Purkinje cell (primary cell): ENCODE results near the gene SMCO2. TPM values are rescaled to one million over a fixed set of nuclear protein-coding genes. Genes with fewer than 3 reads are reported as not detected.

ENCODE experiments used
- polyA plus RNA-seq: library from polyadenylated mRNA; unstranded; fragments of >200 nt; fragmentation: Nextera tagmentation; gene quantifications from 2 replicates; pipeline ENCODE4 v1.2.1, GENCODE V29; 2014

SMCO2 gene
- polyA plus RNA-seq = not detected in 2 replicates

GRCh38 chr12:27446436-27446835, at the start of gene SMCO2:
Gene SMCO2 (plus strand): TSS chr12:27446736. CDS start chr12:27470632, 23,896 bp downstream.

GRCh38 chr12:27523642-27524493, 77.3 kb downstream of the SMCO2 start, which contains the start of gene PPFIBP1:
Gene PPFIBP1 (plus strand): TSS chr12:27524206. CDS start chr12:27633397, 109,191 bp downstream.

Other genes with a start within 250 kb of the SMCO2 start
- gene STK38L, start 202.4 kb upstream of the SMCO2 start, polyA plus RNA-seq = 5.6 and 8.8 TPM in 2 replicates
- gene BMAL2, start 113.9 kb upstream of the SMCO2 start, polyA plus RNA-seq = 0.83 TPM in 1 of 2 replicates, not detected in the other
- 0.10 and 9.7 TPM in 2 replicates for gene PPFIBP1, start 77.5 kb downstream of the SMCO2 start, polyA plus RNA-seq
- gene REP15, start 249.7 kb downstream of the SMCO2 start, polyA plus RNA-seq = not detected in 2 replicates